Measurements from ENCODE around the gene EDDM13. TPM values are rescaled to one million over a fixed set of nuclear protein-coding genes. Genes with fewer than 3 reads are reported as not detected.

Gene EDDM13
- polyA plus RNA-seq, 2 of the 4 experiments (the other 2 are of a cell fraction), result not detected

- CTCF ChIA-PET, result interaction anchor here (1.7 to 2.7 kb wide), 2 partner anchors 12 to 255 kb away, joined by 6 to 7 read pairs; no protein-coding TSS in a partner anchor
- Histone ChIP-seq H3K27ac (no peak overlapping the region), H3K4me2 (no peak overlapping the region), H3K4me3 (no peak overlapping the region), H3K9me3 (peaks cover 3% of the 10 kb centered on the region; the same call in 2 of the 3 replicates), H3K4me1 (no peaks in the 10 kb centered on the region)
- ATAC-seq, result no peak; a peak in 1 of 6 replicates
- no peak for TF ChIP-seq ATOH8 (CRISPR knock-in tag; IDR thresholded peaks at IDR 0.05; ENCODE audit: low read depth)
- TF ChIP-seq GATA3 (IDR thresholded peaks at IDR 0.05; ENCODE audit: borderline replicate concordance), result no peak
- no peak for TF ChIP-seq CBX2 (IDR thresholded peaks at IDR 0.05; ENCODE audit: borderline replicate concordance, low read depth)
- no peak for TF ChIP-seq HES2 (IDR thresholded peaks at IDR 0.05)
- no peak for TF ChIP-seq BCL3 (IDR thresholded peaks at IDR 0.05)
- TF ChIP-seq RNF2 (IDR thresholded peaks at IDR 0.05; ENCODE audit: borderline replicate concordance, low read depth), result no peak
- no peak for TF ChIP-seq RARB (CRISPR knock-in tag; IDR thresholded peaks at IDR 0.05)
- WGBS (ENCODE audit: missing lambda C conversion rate), result 44% methylated on average over 8 of the region's 8 CpGs
- FAIRE-seq, result no peak
- POLR2A ChIA-PET, result no interaction called here
- no peak for DNase-seq (ENCODE audit: low read depth in 1 of 2, low spot score in 1 of 2)
These were observed 48.9 kb downstream of the EDDM13 start for GRCh38 chr19:56321254-56321988.

- Histone ChIP-seq H3K4me3 (no peak overlapping the region), H3K27ac (no peak overlapping the region), H3K9me3 (peaks cover 7% of the 10 kb centered on the region; the same call in 2 of the 3 replicates), H3K4me2 (no peak overlapping the region), H3K4me1 (no peaks in the 10 kb centered on the region)
- 47% methylated on average over 7 of the region's 7 CpGs for WGBS (ENCODE audit: missing lambda C conversion rate)
- POLR2A ChIA-PET, result no interaction called here
- DNase-seq (ENCODE audit: low read depth in 1 of 2, low spot score in 1 of 2) (no peak), ATAC-seq (no peak), FAIRE-seq (no peak)
- TF ChIP-seq TFCP2L1 (CRISPR knock-in tag; IDR thresholded peaks at IDR 0.05), result no peak
- no peak for TF ChIP-seq CBX2 (IDR thresholded peaks at IDR 0.05; ENCODE audit: borderline replicate concordance, low read depth)
- no peak for TF ChIP-seq HEYL (CRISPR knock-in tag; IDR thresholded peaks at IDR 0.05)
- no peak for TF ChIP-seq FOSB (CRISPR knock-in tag; IDR thresholded peaks at IDR 0.05)
- TF ChIP-seq REST (IDR thresholded peaks at IDR 0.05), result no peak
- no peak for TF ChIP-seq E2F6 (IDR thresholded peaks at IDR 0.05; ENCODE audit: borderline replicate concordance, low read depth)
- TF ChIP-seq CEBPB (IDR thresholded peaks at IDR 0.05), result no peak
- no peak for TF ChIP-seq RCOR1 (IDR thresholded peaks at IDR 0.05; ENCODE audit: low read depth, low read length)
- no peak for TF ChIP-seq MAZ (IDR thresholded peaks at IDR 0.05; ENCODE audit: borderline replicate concordance, low read depth, low read length)
- CTCF ChIA-PET, result interaction anchor here (1.4 to 2.7 kb wide), 3 partner anchors 11 to 256 kb away, joined by 4 to 7 read pairs (median 6); no protein-coding TSS in a partner anchor
These were observed 49.5 kb downstream of the EDDM13 start for GRCh38 chr19:56321989-56322440.

Data from A549 (cell line).